Measurements from ENCODE around the gene AK1.

GRCh38 chr9:127835991-127836516, 41.4 kb downstream of the AK1 start:
- TF ChIP-seq CTCF (IDR thresholded peaks at IDR 0.05; ENCODE audit: low read length) (no peak), EZH2 (IDR thresholded peaks at IDR 0.05; ENCODE audit: borderline replicate concordance, low read length) (no peak)

Data from OCI-LY1 (cell line).